Muscle of back (tissue), 11 donors: ENCODE measurements around the gene COLGALT1. TPM values are rescaled to one million over a fixed set of nuclear protein-coding genes. Genes with fewer than 3 reads are reported as not detected.
"Not testable (repeated sequence)": the region's sequence is repeated elsewhere in the genome, so short reads cannot be mapped to it uniquely, and the experiment has no call there.

Experiments used
- DNase-seq, 3 donors: peaks; one replicate each; pipeline versions ENCODE4 v3.0.0 to v3.0.0-alpha.2; 2013
- polyA plus RNA-seq, 10 donors: library from polyadenylated mRNA; unstranded; fragments of 120-200 nt; gene quantifications; one replicate each; pipeline ENCODE4 v1.2.1, GENCODE V29; 2013; ENCODE audit not compliant: insufficient read length in 10 of 10

COLGALT1 gene
- polyA plus RNA-seq, 10 donors: 62.1 to 87.0 (median 68.6) TPM

- DNase-seq: not testable (repeated sequence)
These were observed 29.9 kb downstream of the COLGALT1 start for GRCh38 chr19:17585395-17585794.

- no peak for DNase-seq
These were observed 35.4 kb downstream of the COLGALT1 start for GRCh38 chr19:17590866-17591265.

- not testable (repeated sequence) for DNase-seq
These were observed 38.8 kb downstream of the COLGALT1 start for GRCh38 chr19:17594296-17594695.

- DNase-seq: not testable (repeated sequence)
These were observed 42.6 kb downstream of the COLGALT1 start for GRCh38 chr19:17598063-17598462.

GRCh38 chr19:17598953-17599352 is 43.5 kb downstream of the COLGALT1 start:
- DNase-seq: no peak

- DNase-seq: no peak
These were observed 44.3 kb downstream of the COLGALT1 start for GRCh38 chr19:17599780-17600179.

GRCh38 chr19:17601683-17602082 is 46.2 kb downstream of the COLGALT1 start:
- no peak for DNase-seq

- no peak for DNase-seq
These were observed 46.8 kb downstream of the COLGALT1 start for GRCh38 chr19:17602217-17602616.

GRCh38 chr19:17602872-17603510 is 47.5 kb downstream of the COLGALT1 start:
- DNase-seq: no peak

GRCh38 chr19:17604372-17605025 is 49.0 kb downstream of the COLGALT1 start:
- no peak for DNase-seq

GRCh38 chr19:17605117-17605516 is 49.7 kb downstream of the COLGALT1 start:
- no peak for DNase-seq

- peak; percentile 75 to 90 (median 75) for DNase-seq
These were observed 50.5 kb downstream of the COLGALT1 start for GRCh38 chr19:17605761-17606589.

- DNase-seq: no peak
These were observed 51.2 kb downstream of the COLGALT1 start for GRCh38 chr19:17606590-17607185.

GRCh38 chr19:17607936-17608335 is 52.5 kb downstream of the COLGALT1 start:
- no peak for DNase-seq

- DNase-seq: no peak
These were observed 54.9 kb downstream of the COLGALT1 start for GRCh38 chr19:17610384-17610783.

- DNase-seq: no peak
These were observed 56.2 kb downstream of the COLGALT1 start for GRCh38 chr19:17611462-17612244.

GRCh38 chr19:17614476-17614875 is 59.0 kb downstream of the COLGALT1 start:
- no peak for DNase-seq

GRCh38 chr19:17615889-17616685 is 60.6 kb downstream of the COLGALT1 start:
- DNase-seq: peak in 1 of 3 donors; percentile 35

GRCh38 chr19:17616686-17616960 is 61.2 kb downstream of the COLGALT1 start:
- DNase-seq: no peak

GRCh38 chr19:17616961-17617806 is 61.7 kb downstream of the COLGALT1 start:
- DNase-seq: no peak
